Activated CD8-positive, alpha-beta T cell treated with anti-CD3 and anti-CD28 coated beads for 36 hours (primary cell): ENCODE results near the gene CCDC13. TPM values are rescaled to one million over a fixed set of nuclear protein-coding genes. Genes with fewer than 3 reads are reported as not detected.

ENCODE experiments used
- ATAC-seq: fragments of 200-7000 bp; cut with Tn5 transposase; one replicate; pipeline ENCODE4 v1.10.0; 2021; ENCODE audit warnings: mild to moderate bottlenecking, moderate library complexity
- CTCF ChIA-PET: fragments of 350-600 bp; sonication (Branson Sonifier 250); formaldehyde crosslinking; loops from one replicate; lab custom pipeline; 2021; ENCODE audit warnings: antibody characterized with exemption; lab: Charles Lee
- POLR2A ChIA-PET: fragments of 350-600 bp; sonication (Branson Sonifier 250); formaldehyde crosslinking; loops from one replicate; lab custom pipeline; 2021; ENCODE audit warnings: antibody characterized with exemption; lab: Charles Lee
- DNase-seq: peaks from one replicate; pipeline ENCODE4 v3.0.0-alpha.2; 2020
- H3K27ac Mint-ChIP-seq: one replicate; pipeline ENCODE4 v1.8.0; 2021; ENCODE audit warnings: mild to moderate bottlenecking, mixed read lengths
- H3K27me3 Mint-ChIP-seq: one replicate; pipeline ENCODE4 v1.8.0; 2021; ENCODE audit warnings: mixed read lengths
- H3K36me3 Mint-ChIP-seq: one replicate; pipeline ENCODE4 v1.8.0; 2021; ENCODE audit warnings: low read depth, mixed read lengths
- H3K4me1 Mint-ChIP-seq: one replicate; pipeline ENCODE4 v1.8.0; 2021; ENCODE audit warnings: low read depth, mixed read lengths
- H3K4me3 Mint-ChIP-seq: one replicate; pipeline ENCODE4 v1.8.0; 2021; ENCODE audit warnings: mild to moderate bottlenecking, moderate library complexity, mixed read lengths
- H3K9me3 Mint-ChIP-seq: one replicate; pipeline ENCODE4 v1.8.0; 2021; ENCODE audit warnings: mixed read lengths
- intact Hi-C: fragments of 100-400 bp; cut with micrococcal nuclease; formaldehyde crosslinking; loops from one replicate; pipeline ENCODE4 v1.10.0; 2022
- total RNA-seq, 2 experiments: library from RNA; stranded (reverse); gene quantifications; one replicate each; pipeline ENCODE4 v1.2.3, GENCODE V29; 2021
- TF ChIP-seq, protein P1 (sequence below): fragments of 200-600 bp; IDR thresholded peaks from one replicate; pipeline ENCODE4 v1.8.0; 2022; ENCODE audit warnings: antibody characterized with exemption, mild to moderate bottlenecking

The CCDC13 gene
- total RNA-seq, 2 experiments from 2014 or later = 0.29 TPM; not detected in 1

DNA sequence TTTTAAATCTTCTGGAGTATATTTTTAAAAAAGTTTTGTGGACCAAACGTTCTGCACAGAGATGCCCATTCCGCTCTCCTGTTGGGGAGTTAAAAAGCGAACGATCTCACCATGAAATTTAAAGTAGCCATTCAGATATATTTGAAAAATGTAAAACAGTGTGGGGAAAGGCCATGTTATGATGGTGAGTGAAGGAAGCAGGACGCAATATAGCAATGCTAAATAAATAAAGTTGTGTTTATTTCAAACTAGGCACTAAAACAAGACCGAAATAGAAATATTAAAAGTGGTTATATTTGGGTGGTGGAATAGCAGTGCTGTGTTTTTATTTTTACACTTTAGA is 327 bp upstream of the CCDC13 start:
- no peak for DNase-seq
- POLR2A ChIA-PET = no interaction called here
- peaks cover 9% of the 10 kb centered on the region for H3K4me1 Mint-ChIP-seq
- H3K27me3 Mint-ChIP-seq = no peaks in the 10 kb centered on the region
- ATAC-seq = peak; percentile 4
- H3K9me3 Mint-ChIP-seq = peaks cover 4% of the 10 kb centered on the region
- peak overlapping the region; percentile 88 for H3K27ac Mint-ChIP-seq
- CTCF ChIA-PET = interaction anchor here (0.8 kb wide), 1 partner anchor 108 kb away, joined by 3 read pairs; no protein-coding TSS in a partner anchor
- H3K4me3 Mint-ChIP-seq = peak overlapping the region; percentile 88
- TF ChIP-seq, protein P1, sequence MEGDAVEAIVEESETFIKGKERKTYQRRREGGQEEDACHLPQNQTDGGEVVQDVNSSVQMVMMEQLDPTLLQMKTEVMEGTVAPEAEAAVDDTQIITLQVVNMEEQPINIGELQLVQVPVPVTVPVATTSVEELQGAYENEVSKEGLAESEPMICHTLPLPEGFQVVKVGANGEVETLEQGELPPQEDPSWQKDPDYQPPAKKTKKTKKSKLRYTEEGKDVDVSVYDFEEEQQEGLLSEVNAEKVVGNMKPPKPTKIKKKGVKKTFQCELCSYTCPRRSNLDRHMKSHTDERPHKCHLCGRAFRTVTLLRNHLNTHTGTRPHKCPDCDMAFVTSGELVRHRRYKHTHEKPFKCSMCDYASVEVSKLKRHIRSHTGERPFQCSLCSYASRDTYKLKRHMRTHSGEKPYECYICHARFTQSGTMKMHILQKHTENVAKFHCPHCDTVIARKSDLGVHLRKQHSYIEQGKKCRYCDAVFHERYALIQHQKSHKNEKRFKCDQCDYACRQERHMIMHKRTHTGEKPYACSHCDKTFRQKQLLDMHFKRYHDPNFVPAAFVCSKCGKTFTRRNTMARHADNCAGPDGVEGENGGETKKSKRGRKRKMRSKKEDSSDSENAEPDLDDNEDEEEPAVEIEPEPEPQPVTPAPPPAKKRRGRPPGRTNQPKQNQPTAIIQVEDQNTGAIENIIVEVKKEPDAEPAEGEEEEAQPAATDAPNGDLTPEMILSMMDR = no peak
- no peaks in the 10 kb centered on the region for H3K36me3 Mint-ChIP-seq
- intact Hi-C loops = no loop called here

DNA sequence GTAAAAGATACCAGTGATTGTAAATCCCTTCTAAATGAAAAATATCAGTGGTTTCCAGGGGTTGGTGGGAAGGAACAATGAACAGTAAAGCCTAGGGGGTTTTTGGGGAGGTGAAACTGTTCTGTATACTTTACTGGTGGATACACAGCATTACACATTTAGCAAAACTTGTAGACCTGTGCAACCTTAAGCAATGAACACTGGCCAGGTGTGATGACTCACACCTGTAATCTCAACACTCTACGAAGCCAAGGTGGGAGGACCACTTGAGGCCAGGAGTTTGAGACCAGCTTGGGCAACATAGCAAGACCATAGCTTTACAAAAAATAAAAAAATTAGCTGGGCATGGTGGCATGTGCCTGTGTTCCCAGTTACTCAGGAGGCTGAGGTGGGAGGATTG is 1.8 kb downstream of the CCDC13 start:
- TF ChIP-seq, protein P1 = no peak
- ATAC-seq = no peak
- no peak for DNase-seq
- Mint-ChIP-seq H3K9me3 (peaks cover 4% of the 10 kb centered on the region), H3K27me3 (no peaks in the 10 kb centered on the region), H3K27ac (no peak overlapping the region), H3K36me3 (no peaks in the 10 kb centered on the region), H3K4me3 (no peak overlapping the region), H3K4me1 (peaks cover 9% of the 10 kb centered on the region)
- ChIA-PET POLR2A (no interaction called here), CTCF (no interaction called here)
- intact Hi-C loops = no loop called here

- TF ChIP-seq, protein P1 = no peak
- Mint-ChIP-seq H3K36me3 (no peaks in the 10 kb centered on the region), H3K27ac (no peak overlapping the region), H3K4me3 (no peak overlapping the region), H3K27me3 (no peaks in the 10 kb centered on the region), H3K9me3 (peaks cover 4% of the 10 kb centered on the region), H3K4me1 (peaks cover 9% of the 10 kb centered on the region)
- CTCF ChIA-PET = interaction anchor here (0.8 to 1.0 kb wide), 2 partner anchors 11 to 191 kb away, joined by 3 to 4 read pairs; no protein-coding TSS in a partner anchor
- intact Hi-C loops = no loop called here
- POLR2A ChIA-PET = no interaction called here
- ATAC-seq (no peak), DNase-seq (no peak)
These were observed 3.4 kb downstream of the CCDC13 start for GRCh38 chr3:42769477-42770131.

GRCh38 chr3:42764561-42765295 is 8.3 kb downstream of the CCDC13 start:
- Mint-ChIP-seq H3K4me3 (no peak overlapping the region), H3K9me3 (no peaks in the 10 kb centered on the region), H3K4me1 (no peaks in the 10 kb centered on the region), H3K27ac (no peak overlapping the region), H3K27me3 (peaks cover 2% of the 10 kb centered on the region), H3K36me3 (no peaks in the 10 kb centered on the region)
- no peak for ATAC-seq
- POLR2A ChIA-PET = interaction anchor here (1.2 kb wide), 1 partner anchor 16 kb away, joined by 4 read pairs; no protein-coding TSS in a partner anchor
- intact Hi-C loops = no loop called here
- TF ChIP-seq, protein P1 = no peak
- CTCF ChIA-PET = interaction anchor here (1.0 to 1.8 kb wide), 2 partner anchors 9 to 15 kb away, joined by 3 to 5 read pairs; no protein-coding TSS in a partner anchor
- DNase-seq = no peak

DNA sequence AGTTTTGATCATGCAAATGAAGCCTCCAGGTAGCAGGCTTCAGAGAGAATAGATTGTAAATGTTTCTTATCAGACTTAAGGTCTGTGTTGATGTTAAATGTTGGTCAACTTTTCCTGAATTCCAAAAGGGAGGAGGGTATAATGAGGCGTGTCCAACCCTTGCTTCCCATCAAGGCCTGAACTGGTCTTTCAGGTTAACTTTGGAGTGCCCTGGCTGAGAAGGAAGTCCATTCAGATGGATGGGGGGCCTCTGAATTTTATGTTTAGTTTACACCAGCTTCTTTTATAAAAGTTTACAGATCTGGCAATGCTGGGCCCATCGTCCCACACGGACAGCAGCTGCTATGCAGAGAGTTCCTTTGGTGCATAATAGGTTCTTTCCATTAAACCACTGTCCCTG is 8.9 kb downstream of the CCDC13 start:
- H3K36me3 Mint-ChIP-seq = no peaks in the 10 kb centered on the region
- H3K9me3 Mint-ChIP-seq = no peaks in the 10 kb centered on the region
- intact Hi-C loops = no loop called here
- ATAC-seq = no peak
- H3K27me3 Mint-ChIP-seq = peaks cover 2% of the 10 kb centered on the region
- CTCF ChIA-PET = interaction anchor here (1.8 kb wide), 1 partner anchor 16 kb away, joined by 5 read pairs; no protein-coding TSS in a partner anchor
- H3K4me3 Mint-ChIP-seq = no peak overlapping the region
- no peaks in the 10 kb centered on the region for H3K4me1 Mint-ChIP-seq
- DNase-seq = no peak
- TF ChIP-seq, protein P1 = no peak
- H3K27ac Mint-ChIP-seq = no peak overlapping the region
- POLR2A ChIA-PET = interaction anchor here (1.2 kb wide), 1 partner anchor 15 kb away, joined by 4 read pairs; no protein-coding TSS in a partner anchor
